Astrocyte (in vitro differentiated cells and primary cell): ENCODE measurements around the gene IL32. TPM values are rescaled to one million over a fixed set of nuclear protein-coding genes. Genes with fewer than 3 reads are reported as not detected.

Source experiments
- DNase-seq: peaks from one replicate; pipeline ENCODE4 v3.0.0-alpha.2; 2010; ENCODE audit warnings: low read depth
- FAIRE-seq: peaks from 2 replicates; lab custom pipeline; 2011; peaks lifted over from hg19 to GRCh38; lab: Jason Lieb, UNC
- H2AFZ ChIP-seq: 2 replicates; pipeline ENCODE4 v1.6.0; 2012; ENCODE audit warnings: low read depth, low read length, inconsistent platforms
- H3K27ac ChIP-seq: 2 replicates; pipeline ENCODE4 v1.5.1; 2011; ENCODE audit warnings: low read depth, low read length, inconsistent platforms
- H3K27me3 ChIP-seq: 2 replicates; pipeline ENCODE4 v1.6.0; 2011; ENCODE audit warnings: low read length, inconsistent platforms; ENCODE audit not compliant: insufficient read depth
- H3K36me3 ChIP-seq: 2 replicates; pipeline ENCODE4 v1.5.1; 2011; ENCODE audit warnings: low read length, inconsistent platforms; ENCODE audit not compliant: insufficient read depth
- H3K4me1 ChIP-seq: 2 replicates; pipeline ENCODE4 v1.5.1; 2011; ENCODE audit warnings: low read length, inconsistent platforms; ENCODE audit not compliant: insufficient read depth
- H3K4me2 ChIP-seq: 2 replicates; pipeline ENCODE4 v1.6.0; 2012; ENCODE audit warnings: low read length, inconsistent platforms
- H3K4me3 ChIP-seq: 2 replicates; pipeline ENCODE4 v1.5.1; 2011; ENCODE audit warnings: low read depth, mild to moderate bottlenecking, low read length, inconsistent platforms; ENCODE audit not compliant: insufficient read depth
- H3K79me2 ChIP-seq: 2 replicates; pipeline ENCODE4 v1.6.0; 2012; ENCODE audit warnings: mild to moderate bottlenecking, low read length, inconsistent platforms; ENCODE audit not compliant: insufficient read depth
- H3K9ac ChIP-seq: 2 replicates; pipeline ENCODE4 v1.6.0; 2012; ENCODE audit warnings: mild to moderate bottlenecking, low read length, inconsistent platforms
- H3K9me3 ChIP-seq: 2 replicates; pipeline ENCODE4 v1.5.1; 2012; ENCODE audit warnings: low read depth, mild to moderate bottlenecking, low read length, inconsistent platforms; ENCODE audit not compliant: insufficient read depth
- H4K20me1 ChIP-seq: 2 replicates; pipeline ENCODE4 v1.6.0; 2012; ENCODE audit warnings: low read length, inconsistent platforms; ENCODE audit not compliant: insufficient read depth
- H3K27ac Mint-ChIP-seq: one replicate; pipeline ENCODE4 v1.8.0; 2021; ENCODE audit warnings: mild to moderate bottlenecking, mixed read lengths; ENCODE audit not compliant: unreplicated experiment
- H3K27me3 Mint-ChIP-seq: one replicate; pipeline ENCODE4 v1.8.0; 2021; ENCODE audit warnings: low read depth, mixed read lengths; ENCODE audit not compliant: unreplicated experiment
- H3K36me3 Mint-ChIP-seq: one replicate; pipeline ENCODE4 v1.8.0; 2021; ENCODE audit warnings: low read depth, mixed read lengths; ENCODE audit not compliant: unreplicated experiment
- H3K4me1 Mint-ChIP-seq: one replicate; pipeline ENCODE4 v1.8.0; 2021; ENCODE audit warnings: low read depth, mixed read lengths; ENCODE audit not compliant: unreplicated experiment
- H3K4me3 Mint-ChIP-seq: one replicate; pipeline ENCODE4 v1.8.0; 2021; ENCODE audit warnings: mild to moderate bottlenecking, moderate library complexity, mixed read lengths; ENCODE audit not compliant: unreplicated experiment
- H3K9me3 Mint-ChIP-seq: one replicate; pipeline ENCODE4 v1.8.0; 2021; ENCODE audit warnings: mild to moderate bottlenecking, mixed read lengths; ENCODE audit not compliant: unreplicated experiment
- CTCF ChIP-seq: IDR thresholded peaks from 2 replicates; pipeline ENCODE4 v1.5.1; 2011; ENCODE audit warnings: low read depth, mild to moderate bottlenecking, inconsistent platforms, low read length, moderate library complexity; ENCODE audit not compliant: insufficient read depth
- EZH2 ChIP-seq: IDR thresholded peaks from 2 replicates; pipeline ENCODE4 v1.6.1; 2012; ENCODE audit warnings: mild to moderate bottlenecking, low read length, inconsistent platforms; ENCODE audit not compliant: insufficient read depth
- total RNA-seq: library from RNA; stranded (reverse); gene quantifications from 2 replicates; pipeline ENCODE4 v1.2.1, GENCODE V29; 2021

Gene IL32
- total RNA-seq, 1 donor from 2014 or later, result 43.8 TPM

DNA sequence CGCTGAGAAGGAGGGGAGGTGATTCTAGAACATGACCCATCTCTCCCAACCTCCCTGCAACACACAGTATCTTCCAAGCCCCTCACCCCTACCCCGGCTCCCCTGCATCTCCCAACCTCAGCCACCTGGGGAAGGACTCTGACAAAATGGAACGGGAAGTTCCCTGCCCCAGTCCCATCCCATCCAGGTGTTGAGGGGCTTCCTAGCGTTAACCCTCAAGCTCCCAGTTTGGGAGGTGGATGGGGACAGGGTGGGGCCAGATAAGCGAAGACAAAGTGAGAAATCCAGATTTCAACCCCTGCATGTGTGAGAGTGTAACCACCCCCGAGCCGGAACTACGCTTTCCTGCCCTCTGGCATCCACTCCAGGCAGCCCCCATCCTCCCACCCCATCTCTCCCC is 31.8 kb downstream of the IL32 start:
- H3K27ac Mint-ChIP-seq, result no peak overlapping the region
- no peak for FAIRE-seq
- no peaks in the 10 kb centered on the region for H3K36me3 ChIP-seq
- H3K4me3 Mint-ChIP-seq, result no peak overlapping the region
- H3K9me3 Mint-ChIP-seq, result peaks cover 5% of the 10 kb centered on the region
- TF ChIP-seq EZH2 (no peak), CTCF (no peak)
- peaks cover 18% of the 10 kb centered on the region for H3K27me3 ChIP-seq
- H3K27ac ChIP-seq, result no peak overlapping the region
- DNase-seq, result no peak
- peaks cover 25% of the 10 kb centered on the region for H3K27me3 Mint-ChIP-seq
- peaks cover 5% of the 10 kb centered on the region for H3K4me1 Mint-ChIP-seq
- H3K9ac ChIP-seq, result no peak overlapping the region
- H4K20me1 ChIP-seq, result no peaks in the 10 kb centered on the region
- peaks cover 6% of the 10 kb centered on the region for H3K4me1 ChIP-seq
- H3K4me2 ChIP-seq, result no peak overlapping the region
- H3K79me2 ChIP-seq, result no peaks in the 10 kb centered on the region
- no peaks in the 10 kb centered on the region for H3K36me3 Mint-ChIP-seq
- no peak overlapping the region for H2AFZ ChIP-seq
- no peaks in the 10 kb centered on the region for H3K9me3 ChIP-seq
- H3K4me3 ChIP-seq, result no peak overlapping the region

GRCh38 chr16:3098459-3099394 is 33.3 kb downstream of the IL32 start, which contains the start of gene ZSCAN10:
TSS of gene ZSCAN10 (minus strand) at chr16:3099294. CDS start at chr16:3092937, 6,357 bp downstream.
- H3K27me3 Mint-ChIP-seq, result peaks cover 22% of the 10 kb centered on the region
- H3K4me1 ChIP-seq, result peaks cover 6% of the 10 kb centered on the region
- no peaks in the 10 kb centered on the region for H3K36me3 Mint-ChIP-seq
- H3K36me3 ChIP-seq, result no peaks in the 10 kb centered on the region
- no peak within 1 kb of the TSS for H3K4me3 ChIP-seq
- TF ChIP-seq EZH2 (no peak), CTCF (no peak)
- H4K20me1 ChIP-seq, result no peaks in the 10 kb centered on the region
- no peak within 1 kb of the TSS for H3K9ac ChIP-seq
- H3K4me1 Mint-ChIP-seq, result peaks cover 5% of the 10 kb centered on the region
- peak within 1 kb of the TSS; percentile 60 for H3K4me3 Mint-ChIP-seq
- no peaks in the 10 kb centered on the region for H3K79me2 ChIP-seq
- H3K9me3 Mint-ChIP-seq, result peaks cover 5% of the 10 kb centered on the region
- FAIRE-seq (no peak), DNase-seq (no peak)
- H3K27ac ChIP-seq, result no peak within 1 kb of the TSS
- peak within 1 kb of the TSS; percentile 5 for H3K27ac Mint-ChIP-seq
- H3K9me3 ChIP-seq, result no peaks in the 10 kb centered on the region
- H3K4me2 ChIP-seq, result peak within 1 kb of the TSS; percentile 76
- peaks cover 14% of the 10 kb centered on the region for H3K27me3 ChIP-seq
- H2AFZ ChIP-seq, result peak within 1 kb of the TSS; percentile 73

DNA sequence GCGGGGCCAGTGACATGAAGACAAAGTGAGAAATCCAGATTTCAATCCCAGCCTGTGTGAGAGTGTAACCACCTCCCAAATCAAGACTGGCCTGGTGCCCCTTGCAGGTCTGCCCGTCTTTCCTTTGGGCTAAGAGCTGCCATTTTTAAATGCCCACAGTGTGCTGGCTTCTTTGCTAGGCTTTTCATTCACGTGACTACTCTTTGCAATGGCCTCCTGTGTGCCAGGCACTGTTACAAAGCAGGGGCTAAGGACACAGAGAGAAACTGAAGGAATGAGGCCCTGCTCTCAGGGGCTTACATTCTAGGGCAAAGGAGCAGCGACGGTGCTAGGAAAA is 33.9 kb downstream of the IL32 start:
- Mint-ChIP-seq H3K4me1 (peaks cover 5% of the 10 kb centered on the region), H3K4me3 (no peak overlapping the region), H3K27me3 (peaks cover 22% of the 10 kb centered on the region), H3K9me3 (peaks cover 5% of the 10 kb centered on the region), H3K27ac (no peak overlapping the region), H3K36me3 (no peaks in the 10 kb centered on the region)
- peaks cover 14% of the 10 kb centered on the region for H3K27me3 ChIP-seq
- no peaks in the 10 kb centered on the region for H3K36me3 ChIP-seq
- no peak for FAIRE-seq
- DNase-seq, result no peak
- H3K4me2 ChIP-seq, result peak overlapping the region; percentile 76
- no peaks in the 10 kb centered on the region for H4K20me1 ChIP-seq
- no peak overlapping the region for H3K27ac ChIP-seq
- no peak overlapping the region for H3K9ac ChIP-seq
- peak overlapping the region; percentile 73 for H2AFZ ChIP-seq
- H3K9me3 ChIP-seq, result no peaks in the 10 kb centered on the region
- peaks cover 6% of the 10 kb centered on the region for H3K4me1 ChIP-seq
- no peak for TF ChIP-seq CTCF
- no peak for TF ChIP-seq EZH2
- no peak overlapping the region for H3K4me3 ChIP-seq
- no peaks in the 10 kb centered on the region for H3K79me2 ChIP-seq
